ENCODE measurements around the gene NT5E.

NT5E gene

DNA sequence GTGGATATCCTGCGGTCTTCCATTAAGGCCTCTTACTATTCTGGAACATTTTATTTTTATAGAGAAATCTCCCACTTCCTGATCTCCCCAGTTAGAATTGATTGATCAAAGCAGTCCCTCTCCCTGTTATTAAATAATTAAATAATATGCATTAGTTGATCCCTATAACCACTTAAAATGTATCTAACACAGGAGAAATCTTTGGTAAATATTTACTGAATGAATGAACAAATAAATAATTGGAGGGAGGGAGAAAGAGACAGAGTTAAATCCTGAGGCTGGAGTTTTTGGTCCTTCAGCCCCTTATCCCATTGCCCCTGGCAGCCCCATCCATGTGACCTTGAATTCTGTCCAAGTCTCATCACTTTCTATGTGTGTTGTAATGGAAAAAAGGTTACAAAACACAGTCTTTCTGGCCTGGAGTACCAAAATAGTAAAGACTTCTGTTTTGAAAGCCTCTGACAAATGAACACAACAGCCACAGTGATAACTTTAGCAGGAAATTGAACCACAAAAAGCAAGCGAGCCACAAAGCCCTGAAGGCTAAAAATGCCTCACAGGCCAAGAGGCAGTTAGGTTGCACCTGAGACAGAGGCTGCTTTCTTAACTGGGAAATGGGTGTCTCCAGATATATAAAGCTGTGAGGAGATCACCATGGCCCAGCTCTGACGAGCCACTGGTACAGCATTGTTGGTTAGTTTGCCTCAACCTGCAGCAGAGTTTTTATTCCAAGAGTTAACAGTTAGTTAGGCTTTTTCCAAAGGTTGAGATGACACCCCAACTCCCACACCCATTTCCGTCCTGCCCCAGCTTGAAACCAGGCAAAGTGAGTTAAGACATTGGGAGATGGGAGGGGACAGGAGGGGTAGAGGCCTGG, 11.3 kb downstream of the NT5E start:
- DNase-seq, result no peak

DNA sequence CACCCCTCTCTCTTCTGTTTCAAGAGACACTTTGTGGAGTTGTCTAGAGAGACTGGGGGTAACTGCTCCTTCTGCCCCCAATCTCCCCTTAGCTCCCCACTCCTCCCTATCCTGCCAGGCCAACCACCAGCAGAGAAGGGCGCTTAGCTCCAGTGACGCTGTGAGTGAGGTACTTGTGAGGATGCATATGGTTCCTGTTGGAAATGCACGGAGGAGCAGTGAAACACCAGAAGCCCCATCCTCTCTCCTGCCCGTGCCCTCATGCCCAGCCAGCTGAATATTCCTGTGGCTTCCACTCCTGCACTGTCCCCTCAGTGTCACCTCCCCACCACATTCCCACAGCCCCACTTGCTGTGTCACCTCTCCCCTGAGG, 11.9 kb downstream of the NT5E start:
- no peak for DNase-seq

GRCh38 chr6:85462673-85463072, 12.8 kb downstream of the NT5E start:
- no peak for DNase-seq

DNA sequence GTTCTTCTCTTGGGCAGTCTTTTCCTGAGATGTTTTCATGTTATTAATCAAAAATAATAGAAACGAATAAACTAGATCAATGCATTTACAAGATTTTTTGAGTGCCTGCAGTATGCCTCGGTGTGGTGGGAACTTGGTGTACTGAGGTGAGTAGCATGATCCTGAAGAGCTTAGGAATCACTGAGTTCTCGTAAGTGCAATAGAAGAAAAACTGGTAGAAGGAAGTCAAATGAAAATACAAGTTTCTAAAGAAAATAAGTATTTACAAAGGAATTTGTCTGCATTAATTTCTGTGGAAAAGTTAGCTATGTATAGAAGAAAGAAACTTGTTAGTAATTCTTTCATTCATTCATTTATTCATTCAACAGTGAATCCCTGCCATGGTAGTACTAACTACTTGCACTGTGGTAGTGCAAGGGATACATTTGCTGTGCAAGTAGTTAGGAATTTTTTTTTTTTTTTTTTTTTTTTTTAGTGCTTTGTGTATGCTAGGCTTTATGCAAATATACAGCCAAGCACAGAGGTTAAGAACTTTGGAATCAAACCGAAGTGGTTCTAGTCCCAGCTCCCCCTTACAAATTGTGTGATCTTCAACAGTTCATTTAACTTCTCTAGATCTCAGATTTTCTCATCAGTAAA, 13.9 kb downstream of the NT5E start:
- no peak for DNase-seq

- peak; percentile 52 to 56 for DNase-seq
These were observed 14.4 kb downstream of the NT5E start for GRCh38 chr6:85464260-85464644.

- DNase-seq, result peak; percentile 23 to 35
These were observed 14.9 kb downstream of the NT5E start for GRCh38 chr6:85464722-85465150.

DNA sequence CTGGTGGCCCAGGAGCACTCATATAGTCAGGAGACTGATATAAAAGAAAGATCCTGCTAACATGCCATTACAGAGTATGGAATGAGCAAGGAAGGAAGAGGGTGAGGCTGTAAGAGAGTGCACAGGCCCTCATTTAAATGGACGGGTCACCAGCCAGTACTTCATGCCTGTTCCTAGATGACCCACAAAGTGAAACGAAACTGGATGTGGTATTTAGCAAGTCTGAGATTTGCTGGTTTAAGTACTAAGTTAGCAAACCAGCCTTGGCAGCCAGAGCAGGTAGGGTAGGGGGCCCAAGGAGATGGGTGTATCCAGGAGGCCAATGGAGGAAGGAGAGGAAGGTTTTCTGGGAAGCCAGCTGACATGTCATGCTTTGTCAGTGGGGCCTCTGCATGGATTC, 15.9 kb downstream of the NT5E start:
- no peak for DNase-seq

DNA sequence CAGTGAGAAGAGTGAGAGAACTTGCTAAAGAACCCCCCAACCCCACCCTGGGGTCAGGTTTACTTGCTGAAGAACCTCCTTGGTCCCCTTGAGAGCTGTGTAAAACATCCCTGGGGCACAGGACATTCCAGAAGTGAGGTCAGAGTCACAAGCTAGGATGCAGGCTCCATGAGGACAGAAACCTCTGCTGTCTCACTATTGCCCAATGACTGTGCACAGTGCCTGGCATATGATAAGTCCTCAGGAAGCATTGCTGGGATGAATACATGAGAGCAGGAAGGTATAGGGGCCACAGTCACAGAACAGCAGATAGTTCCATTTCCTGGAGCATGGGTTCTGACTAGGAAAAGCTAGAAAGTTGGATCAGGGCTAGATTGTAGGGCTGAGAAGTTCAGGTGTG, 18.4 kb downstream of the NT5E start:
- no peak for DNase-seq

DNA sequence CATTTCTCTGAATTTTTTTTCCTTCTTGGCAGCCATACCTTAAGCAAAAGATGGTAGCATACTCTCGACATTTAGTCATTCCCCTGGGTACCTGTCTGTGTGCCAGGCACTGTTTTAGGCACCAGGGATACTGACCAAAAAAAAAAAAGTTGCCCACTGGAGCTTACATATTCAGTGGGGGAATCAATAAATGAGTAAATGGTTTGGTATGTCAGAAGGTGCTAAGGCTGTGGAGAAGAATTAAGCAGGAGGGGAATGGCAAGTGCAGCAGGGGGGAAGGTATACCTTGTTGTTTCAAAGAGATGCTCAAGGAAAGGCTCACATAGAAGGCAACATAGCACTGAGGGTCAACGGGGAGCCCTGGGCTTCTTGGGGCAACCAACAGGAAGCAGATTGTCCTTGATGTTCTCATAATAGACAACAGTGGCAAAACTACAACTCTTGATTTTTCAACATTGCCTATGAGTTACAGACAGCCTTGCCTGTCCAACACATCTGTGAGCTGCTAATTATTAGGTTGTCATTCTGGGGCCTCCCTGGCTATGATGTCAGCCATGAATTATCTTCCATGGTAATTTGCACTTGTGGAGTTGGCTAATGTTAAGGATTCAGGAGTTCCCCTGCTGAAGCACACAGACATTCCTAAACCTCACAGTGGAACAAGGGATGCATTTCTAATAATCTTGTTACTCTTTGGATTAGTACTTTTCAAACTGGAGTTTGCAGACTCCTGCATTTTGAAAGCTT, 19.6 kb downstream of the NT5E start:
- no peak for DNase-seq

GRCh38 chr6:85470023-85470410, 20.1 kb downstream of the NT5E start:
- DNase-seq, result peak in 1 of 2 donors; percentile 40

DNA sequence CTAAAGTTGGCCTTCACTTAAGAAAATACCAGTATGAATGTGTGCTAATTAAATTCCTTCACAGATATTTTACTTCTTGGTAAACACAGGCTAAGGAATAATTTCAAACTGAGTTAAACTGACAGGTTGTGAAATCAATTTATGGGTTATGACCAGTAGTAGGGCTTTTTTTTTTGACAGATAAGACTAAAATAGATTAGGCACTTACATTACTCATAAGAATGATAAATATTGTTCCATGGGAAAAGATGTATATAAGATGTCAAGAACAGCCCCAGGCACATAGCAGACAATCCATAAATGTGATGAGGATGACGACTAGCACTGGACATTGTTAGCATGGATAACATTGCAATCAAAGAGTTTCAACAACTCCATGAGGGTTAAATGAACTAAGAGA, 22.9 kb downstream of the NT5E start:
- no peak for DNase-seq

DNA sequence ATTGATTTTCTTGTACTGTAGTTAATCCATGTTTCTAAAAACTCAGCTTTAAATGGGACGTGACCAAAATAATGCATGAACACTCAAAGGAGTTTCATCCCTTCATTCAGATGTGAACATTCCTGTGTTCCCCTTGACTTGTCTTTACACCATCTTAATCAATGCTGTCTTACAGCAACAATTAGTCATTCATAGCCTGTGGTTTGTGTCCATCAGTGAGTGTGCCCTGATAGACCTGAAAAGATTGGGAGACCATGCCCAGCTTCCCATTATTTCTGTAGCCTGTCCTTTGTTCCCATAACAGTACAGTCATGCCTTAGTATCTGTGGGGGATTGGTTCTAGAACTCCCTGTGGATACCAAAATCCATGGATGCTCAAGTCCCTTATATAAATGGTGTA, 23.9 kb downstream of the NT5E start:
- DNase-seq, result no peak

DNA sequence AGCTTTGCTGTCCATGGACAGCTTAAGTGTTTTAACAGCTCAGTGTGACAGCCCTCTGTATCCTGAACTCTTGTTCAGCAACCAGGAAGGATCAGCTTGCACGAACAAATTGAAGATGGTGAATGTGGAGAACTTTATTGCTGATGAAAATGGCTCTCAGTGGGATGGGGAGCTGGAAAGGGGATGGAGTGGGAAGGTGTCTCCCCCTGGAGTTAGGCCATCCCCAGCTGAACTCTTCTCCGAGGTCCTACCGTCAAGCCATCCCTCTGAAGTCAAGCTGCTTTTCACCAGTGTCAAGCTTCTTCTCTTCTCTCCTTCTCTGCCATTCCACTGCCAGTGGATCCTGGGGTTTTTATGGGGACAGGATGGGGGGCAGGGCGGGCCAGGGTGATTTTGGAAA, 26.6 kb downstream of the NT5E start:
- no peak for DNase-seq

GRCh38 chr6:85479208-85479607, 29.3 kb downstream of the NT5E start:
- DNase-seq, result no peak

GRCh38 chr6:85482206-85482904, 32.5 kb downstream of the NT5E start:
- no peak for DNase-seq

GRCh38 chr6:85482905-85483700, 33.2 kb downstream of the NT5E start:
- DNase-seq, result peak; percentile 71

DNA sequence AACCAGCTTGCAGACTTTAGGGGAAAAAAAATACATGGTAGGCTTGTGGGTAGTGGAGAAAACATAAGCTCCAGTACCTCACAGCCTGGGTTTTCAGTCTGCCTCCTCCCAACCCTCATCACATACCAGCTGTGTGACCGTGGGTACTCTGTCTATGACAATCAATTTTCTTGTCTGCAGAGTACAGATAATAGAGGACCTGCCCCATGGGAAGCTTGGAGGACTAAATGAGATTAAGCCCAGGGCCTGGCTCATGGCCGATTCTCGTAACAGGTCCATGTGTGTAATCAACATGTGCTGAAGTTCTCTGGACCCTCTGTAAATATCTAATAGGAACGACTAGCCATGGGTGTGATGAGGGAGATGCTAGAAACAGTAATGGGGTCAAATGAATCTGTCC, 34.0 kb downstream of the NT5E start:
- DNase-seq, result no peak

DNA sequence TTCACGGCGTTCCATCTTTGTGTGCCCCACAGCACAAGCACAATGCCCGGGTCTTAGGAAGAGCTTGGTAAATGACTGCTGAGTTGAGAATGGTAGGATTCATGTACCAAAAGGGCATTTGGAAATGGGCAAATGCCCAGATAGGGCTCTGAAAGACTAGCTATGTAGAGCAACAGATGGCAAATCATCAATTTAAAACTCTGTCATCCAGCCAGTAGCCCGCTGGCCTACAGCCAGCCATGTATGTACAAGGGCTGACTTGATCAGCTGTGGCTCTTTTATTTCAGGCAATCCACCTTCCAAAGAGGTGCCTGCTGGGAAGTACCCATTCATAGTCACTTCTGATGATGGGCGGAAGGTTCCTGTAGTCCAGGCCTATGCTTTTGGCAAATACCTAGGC, 35.1 kb downstream of the NT5E start:
- no peak for DNase-seq

GRCh38 chr6:85490516-85491248, 40.8 kb downstream of the NT5E start:
- no peak for DNase-seq

DNA sequence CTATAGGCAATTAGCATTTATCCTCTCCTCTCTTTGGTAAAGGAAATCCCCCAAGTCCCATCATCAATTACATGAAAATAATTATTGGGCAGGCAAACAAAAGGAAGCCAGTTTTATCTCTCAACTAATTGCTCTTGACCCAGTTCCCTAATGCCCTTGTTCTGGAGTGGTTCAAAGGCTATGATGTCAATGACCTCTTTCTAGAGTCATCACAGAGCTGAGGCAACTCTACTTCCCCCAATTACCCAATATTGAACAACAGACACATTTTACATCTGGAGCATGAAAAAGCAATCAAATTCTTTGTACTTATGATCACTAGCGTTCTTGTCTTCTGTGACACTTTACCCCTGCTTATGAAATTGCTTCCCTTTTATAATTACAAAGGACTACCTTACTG, 43.5 kb downstream of the NT5E start:
- peak; percentile 47 to 57 for DNase-seq

All from inflammatory macrophage (primary cell).